Transverse colon (tissue), 4 donors: ENCODE data around the gene GAS7. TPM values are rescaled to one million over a fixed set of nuclear protein-coding genes. Genes with fewer than 3 reads are reported as not detected.
A peak's percentile ranks its signal among the peaks of the same experiment; 100 is the strongest.

Source experiments
- DNase-seq: peaks from one replicate; pipeline ENCODE4 v3.0.0-alpha.2; 2019
- H3K27ac ChIP-seq, 4 donors: fragments of 200-600 bp; sonication (generic); 2 replicates each; pipeline ENCODE4 v1.5.1; 2016 to 2018; ENCODE audit warnings: inconsistent platforms in 4 of 4
- H3K27me3 ChIP-seq: fragments of 200-600 bp; sonication (generic); 2 replicates; pipeline ENCODE4 v1.5.1; 2017; ENCODE audit warnings: inconsistent platforms
- H3K36me3 ChIP-seq, 4 donors: fragments of 200-600 bp; sonication (generic); 2 replicates each; pipeline ENCODE4 v1.5.1; 2017 to 2019; ENCODE audit warnings: inconsistent platforms in 4 of 4
- H3K4me1 ChIP-seq, 4 donors: fragments of 200-600 bp; sonication (generic); 2 replicates each; pipeline ENCODE4 v1.5.1; 2017 to 2020; ENCODE audit warnings: inconsistent platforms in 4 of 4
- H3K4me3 ChIP-seq, 4 donors: fragments of 200-600 bp; sonication (generic); 1 replicate in 1 of 4; 2 replicates in 3 of 4; pipeline versions ENCODE4 v1.5.1 to v1.6.1; 2017 to 2019; ENCODE audit warnings: inconsistent platforms in 4 of 4
- H3K9me3 ChIP-seq, 2 donors: fragments of 200-600 bp; sonication (generic); 2 replicates each; pipeline ENCODE4 v1.5.1; 2017 to 2019; ENCODE audit warnings: inconsistent platforms in 2 of 2
- CTCF ChIP-seq, 5 experiments: fragments of 200-600 bp in 3 of 5; fragments of 450-650 bp in 2 of 5; sonication (generic) in 3 of 5; IDR thresholded peaks; 1 replicate in 2 of 5; 2 replicates in 3 of 5; pipeline ENCODE4 v1.5.1; 2016 to 2017; ENCODE audit warnings: antibody characterized with exemption in 5 of 5, inconsistent platforms in 3 of 5, mild to moderate bottlenecking in 2 of 5, moderate library complexity in 1 of 5
- EP300 ChIP-seq: sonication (generic); formaldehyde crosslinking; IDR thresholded peaks from one replicate; pipeline ENCODE4 v1.6.1; 2017; ENCODE audit warnings: antibody characterized with exemption, low read depth
- POLR2A ChIP-seq: fragments of 450-650 bp; IDR thresholded peaks from one replicate; pipeline ENCODE4 v1.6.1; 2016; ENCODE audit warnings: antibody characterized with exemption, mild to moderate bottlenecking, moderate library complexity
- POLR2AphosphoS5 ChIP-seq, 3 donors: sonication (generic); formaldehyde crosslinking; IDR thresholded peaks; one replicate each; pipeline ENCODE4 v1.6.1; 2016; ENCODE audit warnings: antibody characterized with exemption in 3 of 3
- WGBS, 2 donors: methylation state at CpG; one replicate each; pipeline ENCODE4 v1.1.5; 2018; ENCODE audit warnings: low coverage in 1 of 2; 5-methylcytosine and 5-hydroxymethylcytosine counted together
- in situ Hi-C, 4 donors: fragments of 200-750 bp; cut with MboI; loops; one replicate each; pipeline versions ENCODE4 v1.15.0 to v1.15.1; 2017; ENCODE audit warnings: low sequenced_read_pairs in 3 of 4, low pct_ligation_motif_present in 1 of 4, low pct_unique_long_range_greater_than_20kb in 1 of 4
- intact Hi-C: fragments of 100-400 bp; cut with DNase I; formaldehyde crosslinking; loops from one replicate; pipeline ENCODE4 v1.15.1; 2023; ENCODE audit warnings: low total_unique reads
- total RNA-seq, 4 donors: library from RNA; depleted of rRNA; stranded (reverse); fragments of >200 nt; gene quantifications; one replicate each; pipeline ENCODE4 v1.1.0, GENCODE V29; 2016

Gene GAS7
- total RNA-seq, 4 donors from 2014 or later = 9.2 to 59.1 (median 15.2) TPM

DNA sequence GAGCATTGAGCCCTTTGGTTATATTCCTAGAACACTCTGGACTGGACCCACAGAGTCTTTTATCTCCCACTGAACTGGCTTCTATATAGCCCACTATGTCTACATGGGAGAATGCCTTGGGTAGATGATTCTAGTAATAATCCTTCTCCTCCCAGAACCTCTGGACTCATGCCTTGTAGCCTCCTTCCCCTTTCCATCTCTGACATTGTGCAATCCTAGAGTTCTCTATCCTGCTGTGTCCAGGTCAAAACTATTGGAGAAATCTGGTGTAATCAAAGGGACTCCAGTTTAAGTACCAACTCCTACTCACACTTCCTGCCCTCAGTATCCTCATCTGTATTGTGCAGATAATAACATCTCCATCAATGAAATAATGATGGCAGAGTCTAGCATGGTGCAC is 302.5 kb downstream of the GAS7 start:
- no peak for TF ChIP-seq POLR2AphosphoS5 (IDR thresholded peaks at IDR 0.05)
- TF ChIP-seq CTCF (IDR thresholded peaks at IDR 0.05) = no peak
- TF ChIP-seq EP300 = no peak
- TF ChIP-seq POLR2A = no peak
- intact Hi-C loops = no loop called here
- Histone ChIP-seq H3K9me3 (no peaks in the 10 kb centered on the region), H3K27ac (no peak overlapping the region), H3K36me3 (no peaks in the 10 kb centered on the region), H3K4me1 (no peaks in the 10 kb centered on the region), H3K27me3 (no peaks in the 10 kb centered on the region), H3K4me3 (no peak overlapping the region)
- in situ Hi-C loops = loop anchor here in 1 of 4 donors (25.0 kb wide), 1 partner anchor 159 kb away; no protein-coding TSS in a partner anchor
- DNase-seq = no peak

- no peak overlapping the region for H3K4me3 ChIP-seq
- WGBS, 2 donors = 81 to 98% methylated on average over 2 to 3 of the region's 3 CpGs
- in situ Hi-C loops (loop anchor here in 1 of 4 donors (25.0 kb wide), 1 partner anchor 157 kb away; no protein-coding TSS in a partner anchor), intact Hi-C loops (no loop called here)
- no peaks in the 10 kb centered on the region for H3K4me1 ChIP-seq
- H3K9me3 ChIP-seq = no peaks in the 10 kb centered on the region
- no peaks in the 10 kb centered on the region for H3K27me3 ChIP-seq
- H3K27ac ChIP-seq = no peak overlapping the region
- no peaks in the 10 kb centered on the region for H3K36me3 ChIP-seq
- no peak for TF ChIP-seq CTCF (IDR thresholded peaks at IDR 0.05)
- no peak for DNase-seq
Observed at GRCh38 chr17:9894231-9894630, 304.2 kb downstream of the GAS7 start.

DNA sequence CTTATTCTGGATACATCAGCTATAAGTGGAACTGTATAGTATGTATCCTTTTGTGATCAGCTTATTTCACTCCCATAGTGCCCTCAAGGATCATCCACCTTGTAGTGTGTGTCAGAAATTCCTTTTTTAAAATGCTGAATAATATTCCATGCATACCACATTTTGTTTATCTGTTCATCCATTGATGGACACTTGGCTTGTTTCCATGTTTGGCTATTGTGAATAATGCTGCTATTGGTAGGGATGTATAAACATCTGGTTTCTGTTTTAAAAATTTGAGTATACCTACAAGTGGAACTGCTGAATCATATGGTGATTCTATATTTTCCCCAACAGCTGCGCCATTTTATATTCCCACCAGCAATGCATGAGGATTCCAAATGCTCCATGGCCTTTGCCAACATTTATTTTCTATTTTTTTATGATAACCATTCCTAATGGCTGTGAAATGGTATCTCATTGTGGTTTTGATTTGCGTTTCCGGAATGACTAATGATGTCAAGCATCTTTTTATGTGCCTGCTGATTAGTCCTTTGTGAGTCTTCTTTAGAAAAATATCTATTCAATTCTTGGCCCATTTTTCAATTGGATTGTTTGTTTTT is 304.9 kb downstream of the GAS7 start:
- no peaks in the 10 kb centered on the region for H3K36me3 ChIP-seq
- in situ Hi-C loops = loop anchor here in 1 of 4 donors (25.0 kb wide), 1 partner anchor 156 kb away; no protein-coding TSS in a partner anchor
- TF ChIP-seq POLR2A = no peak
- no peak for TF ChIP-seq EP300
- no peak for TF ChIP-seq POLR2AphosphoS5 (IDR thresholded peaks at IDR 0.05)
- no peak for TF ChIP-seq CTCF (IDR thresholded peaks at IDR 0.05)
- no peaks in the 10 kb centered on the region for H3K9me3 ChIP-seq
- intact Hi-C loops = no loop called here
- 67 to 71% methylated on average over 2 to 3 of the region's 3 CpGs for WGBS, 2 donors
- no peak overlapping the region for H3K4me3 ChIP-seq
- no peak for DNase-seq
- no peaks in the 10 kb centered on the region for H3K27me3 ChIP-seq
- H3K27ac ChIP-seq = no peak overlapping the region
- H3K4me1 ChIP-seq = no peaks in the 10 kb centered on the region

DNA sequence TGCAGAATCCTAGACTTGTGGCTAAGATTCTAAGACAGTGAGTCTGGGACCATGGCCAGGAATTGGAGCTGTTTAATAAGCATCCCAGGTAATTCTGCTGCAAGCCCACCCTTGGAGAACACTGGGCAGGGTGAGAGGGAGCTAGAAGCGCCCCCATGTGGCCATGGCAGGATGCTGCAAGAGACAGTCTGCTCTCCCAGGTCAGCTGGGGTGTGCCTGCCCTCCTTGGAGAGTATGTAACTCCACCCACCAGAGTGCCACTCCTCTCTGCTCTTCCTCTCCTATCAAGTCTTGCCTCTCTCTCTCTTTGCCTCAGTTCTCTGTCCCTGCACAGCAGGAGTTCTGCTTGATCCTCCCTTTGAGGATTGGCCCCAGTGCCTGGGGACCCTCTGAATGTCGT is 308.3 kb downstream of the GAS7 start:
- Histone ChIP-seq H3K4me3 (no peak overlapping the region), H3K27me3 (no peaks in the 10 kb centered on the region), H3K4me1 (no peaks in the 10 kb centered on the region), H3K9me3 (no peaks in the 10 kb centered on the region), H3K27ac (no peak overlapping the region), H3K36me3 (no peaks in the 10 kb centered on the region)
- DNase-seq = no peak
- peak in 4 of 5 experiments; percentile 28 to 36 (median 31) for TF ChIP-seq CTCF (IDR thresholded peaks at IDR 0.05)
- no peak for TF ChIP-seq POLR2A
- TF ChIP-seq EP300 = no peak
- in situ Hi-C loops (loop anchor here in 1 of 4 donors (25.0 kb wide), 1 partner anchor 153 kb away; no protein-coding TSS in a partner anchor), intact Hi-C loops (no loop called here)
- 20 to 22% methylated on average over 1 to 2 of the region's 2 CpGs for WGBS, 2 donors
